Right lung (tissue), 10 donors: ENCODE results near the gene FAM81A. TPM values are rescaled to one million over a fixed set of nuclear protein-coding genes. Genes with fewer than 3 reads are reported as not detected.
A peak's percentile ranks its signal among the peaks of the same experiment; 100 is the strongest.
"Not testable (repeated sequence)": the region's sequence is repeated elsewhere in the genome, so short reads cannot be mapped to it uniquely, and the experiment has no call there.

ENCODE experiments used
- DNase-seq, 2 donors: peaks; one replicate each; pipeline ENCODE4 v3.0.0-alpha.2; 2013
- long read RNA-seq, 8 donors: transcript quantifications; one replicate each; lab custom pipeline, GENCODE V29; 2026
- polyA plus RNA-seq, 5 donors: library from polyadenylated mRNA; unstranded; fragments of 120-200 nt; gene quantifications; one replicate each; pipeline versions ENCODE4 v1.2.1 to v1.2.3, GENCODE V29; 2013; ENCODE audit warnings: inconsistent platforms in 1 of 5, low replicate concordance in 1 of 5; ENCODE audit not compliant: insufficient read length in 5 of 5, insufficient read depth in 1 of 5

The FAM81A gene
- polyA plus RNA-seq = 1 to 10 TPM; 2.6 to 4.0 (median 3.1) TPM
- long read RNA-seq, donor 1 = 0 reads
- long read RNA-seq, donor 2 = 0 reads
- long read RNA-seq, donor 3 = 0 reads
- long read RNA-seq, donor 4 = 0 reads
- long read RNA-seq, donor 5 = 0 reads
- long read RNA-seq, donor 6 = 0 reads
- long read RNA-seq, donor 7 = 0 reads
- long read RNA-seq, donor 8 = 0 reads

DNA sequence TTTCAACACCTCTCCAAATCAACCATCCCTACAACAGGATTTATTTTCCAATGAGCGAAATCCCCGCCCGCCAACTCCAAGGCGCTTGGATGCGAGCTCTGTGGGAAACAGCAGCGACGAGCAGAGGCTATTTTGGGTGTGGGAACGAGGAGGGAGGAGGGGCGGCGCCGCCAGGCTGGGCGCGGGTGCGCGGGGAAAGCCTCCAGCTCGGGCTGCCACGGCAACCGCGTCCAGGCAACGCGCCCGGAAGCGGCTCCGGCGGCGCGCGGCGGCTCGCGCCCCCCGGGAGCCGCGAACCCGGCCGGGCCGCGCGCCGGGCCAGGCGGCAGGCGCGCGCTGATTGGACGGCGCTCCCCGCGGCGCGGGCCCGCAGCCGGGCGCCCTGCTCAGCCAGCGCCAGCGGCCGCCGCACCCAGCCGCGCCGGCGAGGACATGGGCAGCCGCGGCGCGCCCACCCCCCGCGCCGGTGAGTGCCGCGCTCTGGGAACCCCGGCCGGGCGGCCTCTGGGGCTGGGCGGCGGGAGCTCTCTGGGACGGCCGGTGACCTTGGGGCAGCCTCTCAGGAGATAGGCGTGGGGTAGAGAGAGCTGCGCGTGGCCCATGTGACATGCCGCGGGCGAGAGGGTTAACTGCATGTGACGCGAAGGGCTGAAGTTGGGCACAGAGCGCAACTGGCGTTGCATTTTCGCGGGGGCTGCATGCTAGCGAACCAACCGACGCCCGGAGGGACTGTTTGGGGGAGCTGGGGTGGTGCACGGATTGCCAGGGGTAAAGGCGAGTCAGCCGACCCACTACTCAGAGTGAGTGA is at the start of gene FAM81A:
FAM81A (plus strand) TSS at position 370 of the 808 bp plus-strand sequence. CDS start 20,441 bp downstream, outside the sequence.
- DNase-seq = peak; percentile 87 to 88

DNA sequence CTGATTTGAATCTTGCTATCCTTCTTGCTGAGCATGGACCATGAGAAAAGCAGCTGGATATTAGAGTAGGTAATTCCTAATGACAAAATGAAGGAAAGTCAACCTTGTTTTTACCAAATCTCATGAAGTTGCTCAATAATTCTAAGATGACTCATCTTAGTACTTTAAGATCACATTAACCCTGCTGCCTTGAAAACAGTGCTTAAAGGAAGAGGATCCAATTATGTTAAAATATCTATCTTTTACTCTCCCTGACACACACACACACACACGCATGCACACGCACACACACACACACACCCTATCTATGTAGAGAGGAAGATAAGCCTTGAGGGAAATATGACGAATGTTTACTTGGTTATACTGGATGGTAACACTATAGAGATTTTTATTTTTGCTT is 49.3 kb upstream of the FAM81A start:
- DNase-seq = no peak

DNA sequence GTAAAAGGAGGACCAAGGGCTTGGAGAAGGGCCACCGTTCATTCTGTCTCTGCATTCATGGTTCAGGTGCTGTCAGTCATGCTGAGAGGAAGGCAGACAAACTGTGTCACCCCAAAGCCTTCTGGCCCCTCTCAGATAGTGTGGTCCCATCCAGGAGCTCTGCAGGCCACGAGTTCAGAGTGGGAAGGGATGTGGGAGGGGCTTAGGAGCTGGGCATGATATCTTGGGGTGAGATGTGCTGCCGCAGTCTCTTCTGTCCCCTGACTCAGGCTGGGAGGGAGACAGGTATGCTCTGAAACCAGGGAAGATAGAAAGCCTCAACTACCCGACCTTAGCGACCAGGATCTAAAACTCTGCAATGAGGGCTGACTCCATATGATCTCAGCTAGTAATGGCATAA is 45.7 kb upstream of the FAM81A start:
- DNase-seq = no peak

DNA sequence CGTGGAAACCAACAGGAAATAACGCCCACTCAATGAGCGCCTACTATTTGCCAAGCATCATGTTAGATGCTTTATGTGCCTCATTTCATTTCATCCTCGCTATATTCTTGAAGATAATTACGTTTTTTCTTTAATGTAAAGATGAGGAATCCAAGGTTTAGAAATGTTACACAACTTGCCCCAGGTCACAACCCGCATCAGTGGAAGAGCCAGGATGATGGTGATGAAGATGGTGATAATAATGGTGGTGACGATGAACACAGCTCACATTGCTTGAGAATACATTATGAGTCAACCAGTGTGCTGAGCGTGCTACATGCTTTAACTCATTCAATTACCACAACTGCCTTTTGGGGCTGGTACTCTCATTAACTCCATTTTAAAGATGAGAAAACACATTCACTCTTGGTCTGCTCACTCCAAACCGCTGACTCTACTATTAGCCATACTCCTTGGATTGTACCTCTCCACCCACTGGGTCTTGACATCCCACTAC is 43.8 kb upstream of the FAM81A start:
- no peak for DNase-seq

DNA sequence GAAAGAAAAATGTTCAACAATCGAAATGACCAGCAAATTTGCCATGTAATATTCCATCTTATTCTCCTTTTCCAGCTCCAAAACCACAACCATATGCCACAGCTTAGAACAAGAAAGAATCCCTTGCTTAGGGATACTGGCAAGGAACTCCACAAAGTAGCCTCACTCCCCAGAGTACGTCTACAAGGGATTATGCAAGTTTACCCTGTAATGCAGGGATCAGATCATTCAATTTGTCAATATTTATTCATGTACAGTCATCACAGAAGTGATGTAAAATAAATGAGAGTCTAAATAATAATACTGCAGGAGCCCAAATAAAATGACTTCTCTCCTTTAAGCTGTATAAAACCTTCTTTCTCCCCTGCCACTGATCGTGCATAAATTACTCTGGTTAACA is 41.8 kb upstream of the FAM81A start:
- DNase-seq = no peak

DNA sequence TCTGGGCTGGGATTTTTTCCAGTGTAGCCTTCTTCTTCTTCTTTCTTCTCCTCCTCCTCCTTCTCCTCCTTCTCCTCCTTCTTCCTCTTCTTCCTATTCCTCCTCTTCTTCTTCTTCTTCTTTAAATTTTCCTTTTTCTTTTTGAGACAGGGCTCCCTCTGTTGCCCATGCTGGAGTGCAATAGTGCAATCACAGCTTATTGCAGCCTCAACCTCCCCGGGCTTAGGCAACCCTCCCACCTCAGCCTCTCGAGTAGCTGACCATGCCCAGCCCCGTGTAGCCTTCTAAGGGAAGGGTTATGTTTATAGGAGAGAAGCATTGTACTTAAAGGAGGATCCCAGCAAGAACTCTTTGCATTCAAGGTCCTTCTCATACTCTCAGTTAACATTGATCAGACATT is 41.3 kb upstream of the FAM81A start:
- DNase-seq = no peak

DNA sequence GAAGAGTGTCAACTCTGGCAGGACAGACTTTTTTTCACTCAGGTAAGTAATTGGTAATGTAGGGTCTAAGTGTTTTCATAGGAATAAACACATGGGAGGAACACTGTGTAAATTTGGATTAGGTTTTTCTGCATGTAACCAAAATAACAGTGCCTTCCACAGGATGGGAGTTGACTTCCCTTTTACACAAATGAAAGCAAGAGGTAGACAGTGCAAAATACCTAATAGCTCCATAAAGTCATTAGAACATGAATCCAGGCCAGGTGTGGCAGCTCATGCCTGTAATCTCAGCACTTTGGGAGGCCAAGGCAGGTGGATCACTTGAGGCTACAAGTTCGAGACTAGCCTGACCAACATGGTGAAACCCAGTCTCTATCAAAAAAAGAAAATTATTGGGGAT is 39.8 kb upstream of the FAM81A start:
- DNase-seq = no peak

DNA sequence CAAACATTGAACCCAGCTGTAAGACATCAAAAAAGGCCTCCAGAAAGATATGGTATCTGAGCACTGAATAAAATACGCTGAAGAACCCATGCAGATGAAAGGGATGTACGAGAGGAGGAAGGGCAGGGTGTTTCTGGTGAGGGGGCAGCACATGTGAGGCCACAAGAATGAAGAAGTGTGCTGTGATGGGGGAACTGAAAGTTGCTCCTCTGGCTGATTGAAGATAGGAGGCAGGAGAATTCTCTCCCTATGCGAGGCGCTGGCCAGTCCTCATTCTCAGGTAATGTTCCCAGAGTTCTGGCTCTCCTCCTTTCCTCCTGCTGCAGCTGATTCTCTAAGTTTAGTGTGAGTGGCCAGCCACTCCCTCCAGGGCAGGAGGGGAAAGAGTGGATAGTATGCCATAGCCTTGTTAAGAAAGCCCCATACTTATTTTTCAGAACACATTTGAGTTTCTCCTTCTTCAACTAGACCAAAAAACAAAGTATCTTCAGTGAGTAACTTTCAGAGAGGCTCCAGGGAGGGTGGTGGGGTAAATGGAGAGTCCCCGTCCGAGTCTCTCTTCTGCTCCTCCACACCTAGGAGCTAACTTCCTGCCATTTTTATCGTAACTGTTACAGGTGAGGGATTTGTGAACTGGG is 38.4 kb upstream of the FAM81A start:
- no peak for DNase-seq

DNA sequence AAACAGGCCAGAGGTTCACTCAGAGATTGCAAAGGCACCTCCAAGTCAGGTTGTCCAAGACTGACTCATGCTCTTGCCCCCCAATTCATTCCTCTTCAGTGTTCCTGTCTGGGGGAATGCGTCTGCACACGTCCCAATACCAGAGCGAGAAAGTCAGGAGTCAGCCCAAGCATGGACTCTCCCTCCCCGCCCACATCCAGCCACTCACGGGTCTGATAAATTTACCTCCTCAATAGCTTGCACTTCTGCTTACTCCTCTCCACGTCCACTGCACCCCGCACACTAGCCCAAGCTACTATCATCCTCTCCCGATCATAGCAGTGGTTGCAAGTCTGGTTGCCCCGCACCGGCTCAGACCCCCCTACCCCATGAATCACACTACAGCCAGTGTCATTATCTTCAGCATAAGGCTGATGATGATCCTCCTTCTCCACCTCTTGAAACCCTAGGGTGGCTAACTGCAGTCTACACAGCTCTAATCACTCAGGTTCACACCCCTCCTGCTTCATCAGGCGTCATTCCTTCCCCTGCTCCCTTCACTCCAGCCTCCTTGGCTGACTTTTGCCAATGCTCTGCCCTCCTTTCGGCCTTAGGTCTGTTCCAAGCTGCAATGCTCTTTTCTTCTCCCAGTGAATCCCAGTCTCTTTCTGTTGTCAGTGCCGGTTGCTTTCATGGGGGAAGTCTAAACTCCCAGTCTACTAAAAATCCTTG is 37.7 kb upstream of the FAM81A start:
- no peak for DNase-seq

DNA sequence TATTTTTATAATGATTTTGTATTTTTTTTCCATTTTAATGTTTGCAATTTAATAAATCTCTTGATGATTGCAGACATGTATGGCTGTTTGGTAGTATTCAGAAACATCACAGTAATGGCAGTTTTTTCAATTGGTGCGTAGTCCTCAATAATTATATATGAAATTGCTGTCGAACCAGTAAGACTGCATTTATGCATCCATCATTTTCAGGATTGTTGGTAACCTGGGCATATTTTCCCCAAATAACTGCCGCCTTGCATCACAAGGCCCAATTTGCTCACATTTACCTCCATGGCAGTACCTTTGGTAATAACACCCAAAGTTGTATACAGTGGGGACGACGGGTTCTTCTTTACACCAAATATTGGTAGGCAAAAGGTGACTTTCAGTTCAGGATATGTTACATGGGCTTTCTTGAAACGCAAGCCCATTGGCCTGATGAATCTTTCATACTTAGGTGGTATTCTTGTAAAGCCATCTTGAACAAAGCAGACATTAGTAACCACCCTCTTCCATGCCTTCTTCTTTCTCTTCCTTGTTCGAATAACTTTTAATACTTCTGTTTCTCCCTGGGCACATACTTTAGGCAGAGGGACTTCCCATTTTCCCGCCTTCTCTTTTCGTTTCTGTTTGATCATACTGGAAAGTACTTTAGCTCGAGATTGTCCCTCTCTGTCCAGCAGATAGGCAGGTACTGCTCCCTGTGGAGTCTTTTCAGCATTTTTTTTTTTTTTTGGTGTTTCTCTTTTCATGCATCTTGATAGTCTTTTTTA is 36.7 kb upstream of the FAM81A start:
- DNase-seq = not testable (repeated sequence)

DNA sequence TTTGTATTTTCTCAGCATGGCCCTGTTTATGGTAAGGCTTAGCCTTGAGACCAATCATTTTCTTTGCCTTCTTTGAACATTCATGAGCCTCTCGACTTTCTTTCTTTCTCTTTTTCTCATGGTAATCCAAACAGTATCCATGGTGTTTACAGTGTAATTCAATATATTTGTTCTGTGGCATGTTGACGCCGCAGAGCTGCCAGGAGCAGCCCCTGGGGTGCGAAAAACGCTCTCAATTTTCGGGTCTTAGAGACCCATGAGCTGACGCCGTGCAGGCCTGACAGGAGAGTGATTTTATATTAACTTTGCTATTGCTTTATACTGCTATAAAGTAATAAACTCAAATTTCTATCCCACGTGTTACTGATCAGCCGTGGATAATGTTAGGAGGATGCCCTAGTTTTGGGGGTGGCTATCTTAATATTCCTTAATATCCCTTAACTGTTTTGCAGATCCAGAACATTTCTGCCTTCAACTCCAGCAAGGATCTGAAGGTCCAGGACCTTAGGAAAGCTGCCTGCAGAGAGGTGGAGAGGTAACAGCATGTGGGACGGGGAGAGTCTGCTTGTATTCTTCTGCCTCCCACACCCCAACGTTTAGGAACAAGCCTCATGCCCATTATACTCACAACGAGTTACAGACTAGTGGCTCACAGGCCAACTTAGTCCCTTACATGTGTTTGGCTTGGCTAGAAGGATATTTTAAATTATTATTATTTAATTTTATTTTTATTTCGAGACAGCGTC is 36.0 kb upstream of the FAM81A start:
- no peak for DNase-seq

DNA sequence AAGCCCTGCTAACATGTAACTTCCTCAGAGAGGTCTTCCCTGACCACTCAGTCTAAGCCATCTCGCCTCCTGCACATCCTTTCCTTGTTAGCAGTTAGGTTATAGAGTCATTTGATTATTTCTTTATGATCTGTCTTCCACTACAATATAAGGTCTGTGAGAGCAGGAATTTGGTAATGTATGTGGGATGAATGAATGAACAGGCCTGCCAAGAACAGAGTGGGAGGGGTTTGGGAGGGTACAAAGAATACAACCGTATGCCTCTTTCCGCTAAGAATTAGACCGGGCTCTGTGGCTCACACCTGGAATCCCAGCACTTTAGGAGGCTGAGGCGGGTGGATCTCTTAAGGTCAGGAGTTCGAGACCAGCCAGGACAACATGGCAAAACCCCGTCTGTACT is 32.9 kb upstream of the FAM81A start:
- DNase-seq = no peak

DNA sequence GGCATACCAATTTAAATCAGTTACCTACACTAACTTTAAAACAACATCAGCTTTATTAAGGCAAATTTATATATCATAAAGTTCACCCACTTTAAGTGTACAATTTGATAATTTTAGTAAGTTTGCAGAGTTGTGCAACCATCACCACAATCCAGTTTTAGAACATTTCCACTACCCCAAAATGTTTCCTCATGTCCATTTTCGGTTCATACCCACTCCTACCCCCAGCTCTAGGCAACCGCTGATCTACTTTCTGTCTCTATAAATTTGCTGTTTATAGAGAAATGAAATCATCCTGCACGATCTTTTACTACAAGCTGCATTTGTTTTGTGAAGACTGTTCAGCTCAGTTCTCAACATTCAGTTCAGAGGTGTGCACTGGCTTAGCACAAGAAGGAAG is 31.5 kb upstream of the FAM81A start:
- DNase-seq = no peak

DNA sequence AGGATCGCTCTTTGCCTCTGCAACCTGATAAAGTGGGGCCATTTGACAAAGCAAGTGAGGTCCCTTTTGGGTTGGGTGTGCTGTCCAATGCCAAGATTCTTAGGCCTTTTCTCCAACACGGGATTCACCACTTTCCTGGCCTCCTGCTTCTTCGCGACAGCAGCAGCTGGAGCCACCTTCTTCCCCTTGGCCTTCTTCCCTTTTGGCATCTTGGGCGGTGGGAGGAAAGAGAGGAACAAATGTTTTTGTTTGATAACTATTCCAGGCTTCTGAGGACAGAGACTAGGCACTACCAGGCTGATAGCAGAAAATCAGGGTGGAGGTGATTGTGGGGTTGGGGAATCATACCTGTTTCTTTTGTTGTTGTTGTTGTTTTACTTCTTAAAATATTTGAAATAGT is 30.0 kb upstream of the FAM81A start:
- no peak for DNase-seq

DNA sequence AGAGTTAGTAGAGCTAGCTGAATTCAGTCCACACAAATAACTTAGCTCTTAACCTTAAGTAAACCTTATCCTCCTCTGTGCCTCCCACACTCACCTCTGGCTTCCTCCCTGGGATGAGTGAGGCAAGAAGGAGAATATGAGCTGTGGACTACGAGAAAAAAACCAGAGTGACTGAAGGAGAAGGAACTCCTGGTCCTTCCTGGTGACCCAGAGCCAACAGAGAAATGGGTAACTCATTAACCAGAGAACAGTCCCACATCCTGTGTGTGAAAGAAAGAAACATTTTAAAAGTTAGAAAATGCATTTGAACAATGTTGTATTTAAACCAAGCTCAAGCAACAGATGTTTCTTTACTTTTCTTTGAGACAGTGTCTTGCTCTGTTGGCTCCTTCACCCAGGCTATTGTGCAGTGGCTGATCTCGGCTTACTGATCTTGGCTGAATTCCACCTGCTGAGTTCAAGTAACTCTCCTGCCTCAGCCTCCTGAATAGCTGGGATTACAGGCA is 27.5 kb upstream of the FAM81A start:
- peak in 1 of 2 donors; percentile 2 for DNase-seq

DNA sequence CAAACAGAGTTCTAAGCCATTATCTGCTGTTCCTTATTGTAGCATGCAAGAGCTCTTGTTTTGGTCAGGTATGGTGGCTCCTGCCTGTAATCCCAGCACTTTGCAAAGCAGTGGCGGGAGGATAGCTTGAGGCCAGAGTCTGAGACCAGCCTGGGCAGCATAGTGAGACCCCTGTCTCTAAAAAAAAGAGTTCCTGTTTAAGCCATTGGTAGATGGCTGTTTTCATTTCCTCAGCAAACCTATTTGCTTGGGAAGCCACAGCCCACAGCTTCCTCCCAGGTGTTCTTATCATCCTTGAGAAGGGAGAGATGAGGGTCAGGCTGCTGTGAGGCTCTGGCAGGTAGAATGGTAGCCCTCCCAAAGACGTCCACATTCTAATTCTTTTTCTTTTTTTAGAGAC is 24.4 kb upstream of the FAM81A start:
- DNase-seq = no peak

DNA sequence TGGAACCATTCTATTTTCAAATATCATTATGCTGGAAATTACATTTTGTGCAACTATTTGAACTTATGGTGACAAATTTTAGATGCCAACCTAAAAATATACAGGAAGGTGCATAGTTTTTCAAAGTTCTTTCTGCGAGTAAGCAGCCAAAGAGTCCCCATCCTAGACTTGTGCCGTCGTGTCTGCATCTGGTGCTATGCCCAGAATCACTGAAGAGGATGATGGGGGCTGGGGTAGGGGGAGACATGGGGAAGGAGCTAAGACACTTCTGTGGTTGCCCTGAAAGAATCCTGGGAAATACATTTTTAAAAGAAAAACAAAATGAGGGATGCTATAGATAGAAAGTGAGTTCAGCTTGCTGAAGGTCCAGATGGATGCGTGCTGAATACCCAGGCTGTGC is 21.2 kb upstream of the FAM81A start:
- no peak for DNase-seq

DNA sequence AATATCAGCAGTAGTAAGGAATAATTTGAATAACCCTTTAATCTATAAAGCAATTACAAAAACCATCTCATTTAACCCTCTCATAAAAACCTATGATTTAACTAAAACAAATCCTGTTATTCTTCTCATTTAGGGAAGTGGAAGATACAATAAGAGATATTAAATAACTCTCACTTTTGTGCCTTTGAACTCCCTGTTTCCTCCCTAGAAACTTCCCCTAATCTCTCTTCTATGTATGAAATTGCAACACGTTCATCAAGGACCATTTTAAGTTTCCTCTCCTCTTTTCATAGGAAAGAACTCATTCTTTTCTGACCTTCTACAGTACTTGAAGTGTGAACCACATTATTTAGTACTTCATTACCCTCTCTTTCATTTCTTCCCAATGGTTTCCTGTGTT is 18.8 kb upstream of the FAM81A start:
- no peak for DNase-seq

DNA sequence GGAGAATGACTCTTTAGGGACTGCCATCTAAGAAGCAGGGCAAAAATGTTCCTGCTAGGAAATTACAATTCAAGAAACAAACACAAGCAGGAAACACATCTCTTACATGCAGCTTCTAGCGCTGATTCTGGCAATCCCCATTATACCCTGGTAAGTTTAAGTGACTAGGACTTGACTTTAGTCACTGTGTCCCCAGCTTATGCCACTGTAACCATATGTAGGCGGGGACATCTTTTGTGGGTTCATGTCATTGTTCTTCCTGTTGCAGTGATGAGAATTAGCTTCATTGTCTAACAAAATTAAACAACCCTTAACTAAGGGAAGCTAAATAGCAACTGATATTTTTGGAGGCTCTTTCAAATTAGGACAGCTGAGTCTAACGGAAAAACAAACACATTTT is 17.9 kb upstream of the FAM81A start:
- no peak for DNase-seq

DNA sequence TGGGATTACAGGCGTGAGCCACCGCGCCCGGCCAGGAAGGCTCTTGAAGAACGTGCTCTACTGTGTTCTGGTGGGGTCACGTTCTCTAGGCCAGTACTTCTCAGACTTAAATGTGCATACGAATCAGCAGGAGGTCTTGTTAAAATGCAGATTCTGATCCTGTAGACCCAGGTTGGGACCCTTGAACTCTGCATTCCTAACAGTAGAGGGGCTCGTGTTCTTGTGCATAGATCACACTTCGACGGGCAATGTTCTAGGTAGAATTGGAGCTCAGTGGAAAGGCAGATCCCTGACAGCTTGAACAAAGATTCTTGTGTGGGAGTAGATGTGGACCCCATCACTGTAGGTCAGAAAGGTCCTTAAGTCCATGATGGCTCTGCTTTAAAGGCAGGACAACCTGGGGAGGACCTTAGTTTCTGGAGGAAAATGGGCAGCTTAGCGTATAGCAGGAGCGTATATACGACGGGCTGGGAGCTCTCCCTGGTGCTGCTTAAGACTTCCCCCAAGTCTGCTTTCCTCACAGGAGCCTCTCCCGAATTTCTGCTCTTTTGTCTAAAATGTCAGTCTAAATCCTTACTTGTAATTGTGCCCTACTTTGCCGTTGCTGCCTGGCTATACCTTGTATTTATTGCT is 16.9 kb upstream of the FAM81A start:
- no peak for DNase-seq
